ENCODE data around the gene GHITM. TPM values are rescaled to one million over a fixed set of nuclear protein-coding genes. Genes with fewer than 3 reads are reported as not detected.
"Not testable (repeated sequence)": the region's sequence is repeated elsewhere in the genome, so short reads cannot be mapped to it uniquely, and the experiment has no call there.

The GHITM gene
- polyA plus RNA-seq, 3 donors = 91.4 to 363 (median 312) TPM

- H3K27me3 Mint-ChIP-seq (ENCODE audit: low read depth in 3 of 3) = peaks cover 0 to 13% (median 2%) of the 10 kb centered on the region in 3 donors
- no peak overlapping the region for H3K27ac Mint-ChIP-seq
- Histone ChIP-seq H4K20me1 (ENCODE audit: insufficient read depth, low read length) (no peaks in the 10 kb centered on the region), H3K27me3 (ENCODE audit: control insufficient read depth in 2 of 2, insufficient read depth in 2 of 2, low read length in 2 of 2) (no peaks in the 10 kb centered on the region), H3K79me2 (ENCODE audit: insufficient read depth, low read length) (no peaks in the 10 kb centered on the region), H3K4me1 (ENCODE audit: control insufficient read depth in 1 of 2, insufficient read depth in 2 of 2, low read length in 2 of 2) (no peaks in the 10 kb centered on the region), H3K36me3 (replicated peaks in 1 of 2; ENCODE audit: control insufficient read depth in 1 of 2, insufficient read depth in 2 of 2, low read length in 2 of 2) (no peaks in the 10 kb centered on the region), H3K9me3 (replicated peaks in 1 of 2; ENCODE audit: control insufficient read depth in 1 of 2, insufficient read depth in 1 of 2, low read length in 2 of 2) (no peaks in the 10 kb centered on the region), H3K4me2 (replicated peaks; ENCODE audit: extremely low read depth, low read length, poor library complexity, severe bottlenecking) (no peak overlapping the region), H3K27ac (ENCODE audit: low read depth in 1 of 2, low read length in 2 of 2) (no peak overlapping the region), H2AFZ (ENCODE audit: insufficient read depth, low read depth, low read length, poor library complexity, severe bottlenecking) (no peak overlapping the region), H3K9ac (ENCODE audit: insufficient read depth, low read length, poor library complexity, severe bottlenecking) (no peak overlapping the region), H3K4me3 (replicated peaks in 1 of 3; ENCODE audit: low read depth in 2 of 3, low read length in 3 of 3) (no peak overlapping the region)
- TF ChIP-seq CTCF (IDR thresholded peaks at IDR 0.05) = no peak
- H3K9me3 Mint-ChIP-seq = peaks cover 0 to 2% (median 0%) of the 10 kb centered on the region in 7 donors
- WGBS (ENCODE audit: insufficient coverage) = no CpG with 5 or more reads among the region's 2 CpGs
- H3K36me3 Mint-ChIP-seq = no peaks in the 10 kb centered on the region
- no peaks in the 10 kb centered on the region for H3K4me1 Mint-ChIP-seq
- intact Hi-C loops (cut with micrococcal nuclease) = no loop called here
- H3K4me3 Mint-ChIP-seq = no peak overlapping the region
- DNase-seq = no peak
Measured at GRCh38 chr10:84101042-84101441, 38.3 kb upstream of the GHITM start.

GRCh38 chr10:84108797-84109196 lies 30.5 kb upstream of the GHITM start:
- no peaks in the 10 kb centered on the region for H3K4me1 Mint-ChIP-seq
- intact Hi-C loops (cut with micrococcal nuclease) = no loop called here
- H4K20me1 ChIP-seq (ENCODE audit: insufficient read depth, low read length) = no peaks in the 10 kb centered on the region
- H3K9ac ChIP-seq (ENCODE audit: insufficient read depth, low read length, poor library complexity, severe bottlenecking) = no peak overlapping the region
- no peak overlapping the region for H3K27ac ChIP-seq (ENCODE audit: low read depth in 1 of 2, low read length in 2 of 2)
- no peak overlapping the region for H2AFZ ChIP-seq (ENCODE audit: insufficient read depth, low read depth, low read length, poor library complexity, severe bottlenecking)
- H3K4me3 Mint-ChIP-seq = no peak overlapping the region
- DNase-seq = no peak
- TF ChIP-seq CTCF (IDR thresholded peaks at IDR 0.05) = no peak
- peaks cover 0 to 2% (median 0%) of the 10 kb centered on the region in 7 donors for H3K9me3 Mint-ChIP-seq
- no peaks in the 10 kb centered on the region for H3K9me3 ChIP-seq (replicated peaks in 1 of 2; ENCODE audit: control insufficient read depth in 1 of 2, insufficient read depth in 1 of 2, low read length in 2 of 2)
- H3K4me3 ChIP-seq (replicated peaks in 1 of 3; ENCODE audit: low read depth in 2 of 3, low read length in 3 of 3) = no peak overlapping the region
- H3K36me3 ChIP-seq (replicated peaks in 1 of 2; ENCODE audit: control insufficient read depth in 1 of 2, insufficient read depth in 2 of 2, low read length in 2 of 2) = no peaks in the 10 kb centered on the region
- no peaks in the 10 kb centered on the region for H3K36me3 Mint-ChIP-seq
- peaks cover 0 to 11% (median 10%) of the 10 kb centered on the region in 3 donors for H3K27me3 Mint-ChIP-seq (ENCODE audit: low read depth in 3 of 3)
- no peaks in the 10 kb centered on the region for H3K27me3 ChIP-seq (ENCODE audit: control insufficient read depth in 2 of 2, insufficient read depth in 2 of 2, low read length in 2 of 2)
- no peak overlapping the region for H3K27ac Mint-ChIP-seq
- no peak overlapping the region for H3K4me2 ChIP-seq (replicated peaks; ENCODE audit: extremely low read depth, low read length, poor library complexity, severe bottlenecking)
- no peaks in the 10 kb centered on the region for H3K4me1 ChIP-seq (ENCODE audit: control insufficient read depth in 1 of 2, insufficient read depth in 2 of 2, low read length in 2 of 2)
- no peaks in the 10 kb centered on the region for H3K79me2 ChIP-seq (ENCODE audit: insufficient read depth, low read length)
- 95% methylated on average over 18 of the region's 18 CpGs for WGBS (ENCODE audit: insufficient coverage)

- H3K4me3 Mint-ChIP-seq; H3K4me3 ChIP-seq (replicated peaks in 1 of 3; ENCODE audit: low read depth in 2 of 3, low read length in 3 of 3); H3K4me2 ChIP-seq (replicated peaks; ENCODE audit: extremely low read depth, low read length, poor library complexity, severe bottlenecking); H3K9me3 Mint-ChIP-seq; H3K27me3 ChIP-seq (ENCODE audit: control insufficient read depth in 2 of 2, insufficient read depth in 2 of 2, low read length in 2 of 2); DNase-seq; H4K20me1 ChIP-seq (ENCODE audit: insufficient read depth, low read length); H3K4me1 Mint-ChIP-seq; H3K36me3 Mint-ChIP-seq; H3K9me3 ChIP-seq (replicated peaks in 1 of 2; ENCODE audit: control insufficient read depth in 1 of 2, insufficient read depth in 1 of 2, low read length in 2 of 2); H3K27ac ChIP-seq (ENCODE audit: low read depth in 1 of 2, low read length in 2 of 2); H3K4me1 ChIP-seq (ENCODE audit: control insufficient read depth in 1 of 2, insufficient read depth in 2 of 2, low read length in 2 of 2); H3K9ac ChIP-seq (ENCODE audit: insufficient read depth, low read length, poor library complexity, severe bottlenecking); H3K36me3 ChIP-seq (replicated peaks in 1 of 2; ENCODE audit: control insufficient read depth in 1 of 2, insufficient read depth in 2 of 2, low read length in 2 of 2); intact Hi-C loops (cut with micrococcal nuclease); H3K79me2 ChIP-seq (ENCODE audit: insufficient read depth, low read length); H2AFZ ChIP-seq (ENCODE audit: insufficient read depth, low read depth, low read length, poor library complexity, severe bottlenecking); H3K27ac Mint-ChIP-seq: not testable (repeated sequence)
- 100% methylated on average over 2 of the region's 9 CpGs for WGBS (ENCODE audit: insufficient coverage)
- peaks cover 0 to 11% (median 9%) of the 10 kb centered on the region in 3 donors for H3K27me3 Mint-ChIP-seq (ENCODE audit: low read depth in 3 of 3)
Measured at GRCh38 chr10:84109772-84110171, 29.5 kb upstream of the GHITM start.
